Ovary (tissue), 9 donors: ENCODE measurements around the gene ZC3HAV1. TPM values are rescaled to one million over a fixed set of nuclear protein-coding genes. Genes with fewer than 3 reads are reported as not detected.

Source experiments
- DNase-seq, 5 donors: peaks; one replicate each; pipeline ENCODE4 v3.0.0-alpha.2; 2019 to 2020
- H3K27ac ChIP-seq, 2 donors: fragments of 200-600 bp; one replicate each; pipeline versions ENCODE4 v1.5.1 to v1.8.0; 2019 to 2022
- H3K27me3 ChIP-seq: fragments of 200-600 bp; one replicate; pipeline ENCODE4 v1.8.0; 2022
- H3K36me3 ChIP-seq: fragments of 200-600 bp; sonication (generic); one replicate; pipeline ENCODE4 v1.5.1; 2019
- H3K4me1 ChIP-seq: one replicate; pipeline ENCODE4 v1.8.1; 2013; ENCODE audit warnings: mild to moderate bottlenecking, moderate library complexity; ENCODE audit not compliant: insufficient read depth
- H3K4me3 ChIP-seq: fragments of 200-600 bp; sonication (generic); one replicate; pipeline ENCODE4 v1.5.1; 2017
- H3K9me3 ChIP-seq, 2 donors: fragments of 200-600 bp in 1 of 2; sonication (generic) in 1 of 2; one replicate each; pipeline versions ENCODE4 v1.5.1 to v1.8.1; 2013 to 2019; ENCODE audit warnings: mild to moderate bottlenecking in 1 of 2, moderate library complexity in 1 of 2
- EP300 ChIP-seq: sonication (generic); formaldehyde crosslinking; IDR thresholded peaks from one replicate; pipeline ENCODE4 v1.6.1; 2017; ENCODE audit warnings: antibody characterized with exemption
- POLR2A ChIP-seq: fragments of 450-650 bp; IDR thresholded peaks from one replicate; pipeline ENCODE4 v1.6.1; 2017; ENCODE audit warnings: antibody characterized with exemption, mild to moderate bottlenecking, moderate library complexity
- WGBS, 3 donors: extraction: QIAGEN DNeasy Blood & Tissue Kit in 1 of 3; methylation state at CpG; one replicate each; pipeline versions ENCODE4 v1.1.5 to v1.1.7; 2013 to 2017; 5-methylcytosine and 5-hydroxymethylcytosine counted together
- intact Hi-C, 4 donors: fragments of 100-400 bp; cut with DNase I; formaldehyde crosslinking; loops; one replicate each; pipeline versions ENCODE4 v1.11.0 to v1.15.1; 2022 to 2023
- polyA plus RNA-seq, 2 donors: library from polyadenylated mRNA; stranded (reverse); fragments of 200-250 nt in 1 of 2; fragments of 350-450 nt in 1 of 2; fragmentation: Illumina TruSeq in 1 of 2; extraction: RNeasy Lipid Tissue Mini Kit (QIAGEN cat#74804) in 1 of 2; gene quantifications; one replicate each; pipeline ENCODE4 v1.2.3, GENCODE V29; 2013 to 2014
- total RNA-seq, 7 donors: library from RNA; depleted of rRNA in 2 of 7; stranded (reverse); fragments of >200 nt in 2 of 7; fragmentation: NEBNext Ultra II Directional in 3 of 7; extraction: Animal tissue kit (Norgen Biotek cat#: 25700) in 3 of 7; gene quantifications; one replicate each; pipeline versions ENCODE4 v1.1.0 to v1.2.4, GENCODE V29; 2016 to 2023
- TF ChIP-seq, protein P1 (sequence below), 3 donors: fragments of 450-650 bp in 2 of 3; fragments of 200-600 bp in 1 of 3; IDR thresholded peaks; one replicate each; pipeline versions ENCODE4 v1.5.1 to v1.8.0; 2016 to 2022; ENCODE audit warnings: antibody characterized with exemption in 3 of 3, mild to moderate bottlenecking in 1 of 3
- donor health status: DM: no; HTN: no; CAD: no; lungs with moderate emphysema.
- donor health status: DM: no; HTN: no; CAD: no.
- donor health status: Bipolar disorder and iron deficiency.
- donor health status: DM: yes; HTN: yes; CAD: no.
- donor health status: DM: no; HTN: no; CAD: no.
- donor health status: DM: yes; HTN: yes; CAD: no.

ZC3HAV1 gene
- total and polyA plus RNA-seq, 9 donors = 8.5 to 47.6 (median 25.0) TPM

DNA sequence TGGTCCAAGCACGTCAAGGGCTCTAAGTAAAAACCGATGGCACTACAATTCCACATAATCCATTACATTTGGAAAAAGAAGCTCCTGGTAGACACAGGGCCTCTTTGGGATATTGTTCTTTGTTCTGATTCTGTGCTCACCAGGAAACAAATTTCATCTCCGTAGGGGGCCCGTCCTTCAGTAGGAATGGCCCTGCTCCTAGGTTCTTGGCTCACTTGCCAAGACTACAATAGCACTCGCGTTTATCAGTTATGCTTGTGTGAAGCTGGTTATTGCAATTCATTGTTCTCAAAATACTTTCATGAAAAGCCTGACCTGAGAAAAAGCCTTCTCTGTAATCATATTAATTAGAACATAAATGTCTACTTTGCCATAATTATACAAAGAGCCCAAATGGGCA, 63.4 kb downstream of the ZC3HAV1 start:
- H3K36me3 ChIP-seq = no peaks in the 10 kb centered on the region
- no peaks in the 10 kb centered on the region for H3K9me3 ChIP-seq
- intact Hi-C loops = no loop called here
- TF ChIP-seq, protein P1, sequence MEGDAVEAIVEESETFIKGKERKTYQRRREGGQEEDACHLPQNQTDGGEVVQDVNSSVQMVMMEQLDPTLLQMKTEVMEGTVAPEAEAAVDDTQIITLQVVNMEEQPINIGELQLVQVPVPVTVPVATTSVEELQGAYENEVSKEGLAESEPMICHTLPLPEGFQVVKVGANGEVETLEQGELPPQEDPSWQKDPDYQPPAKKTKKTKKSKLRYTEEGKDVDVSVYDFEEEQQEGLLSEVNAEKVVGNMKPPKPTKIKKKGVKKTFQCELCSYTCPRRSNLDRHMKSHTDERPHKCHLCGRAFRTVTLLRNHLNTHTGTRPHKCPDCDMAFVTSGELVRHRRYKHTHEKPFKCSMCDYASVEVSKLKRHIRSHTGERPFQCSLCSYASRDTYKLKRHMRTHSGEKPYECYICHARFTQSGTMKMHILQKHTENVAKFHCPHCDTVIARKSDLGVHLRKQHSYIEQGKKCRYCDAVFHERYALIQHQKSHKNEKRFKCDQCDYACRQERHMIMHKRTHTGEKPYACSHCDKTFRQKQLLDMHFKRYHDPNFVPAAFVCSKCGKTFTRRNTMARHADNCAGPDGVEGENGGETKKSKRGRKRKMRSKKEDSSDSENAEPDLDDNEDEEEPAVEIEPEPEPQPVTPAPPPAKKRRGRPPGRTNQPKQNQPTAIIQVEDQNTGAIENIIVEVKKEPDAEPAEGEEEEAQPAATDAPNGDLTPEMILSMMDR (IDR thresholded peaks at IDR 0.05) = no peak
- no peak for TF ChIP-seq EP300
- no peak for TF ChIP-seq POLR2A
- H3K4me1 ChIP-seq = no peaks in the 10 kb centered on the region
- H3K4me3 ChIP-seq = no peak overlapping the region
- 91 to 92% (median 92%) methylated on average over 6 of the region's 6 CpGs for whole genome bisulfite sequencing, 3 donors
- H3K27ac ChIP-seq = no peak overlapping the region
- no peak for DNase-seq
- no peaks in the 10 kb centered on the region for H3K27me3 ChIP-seq

DNA sequence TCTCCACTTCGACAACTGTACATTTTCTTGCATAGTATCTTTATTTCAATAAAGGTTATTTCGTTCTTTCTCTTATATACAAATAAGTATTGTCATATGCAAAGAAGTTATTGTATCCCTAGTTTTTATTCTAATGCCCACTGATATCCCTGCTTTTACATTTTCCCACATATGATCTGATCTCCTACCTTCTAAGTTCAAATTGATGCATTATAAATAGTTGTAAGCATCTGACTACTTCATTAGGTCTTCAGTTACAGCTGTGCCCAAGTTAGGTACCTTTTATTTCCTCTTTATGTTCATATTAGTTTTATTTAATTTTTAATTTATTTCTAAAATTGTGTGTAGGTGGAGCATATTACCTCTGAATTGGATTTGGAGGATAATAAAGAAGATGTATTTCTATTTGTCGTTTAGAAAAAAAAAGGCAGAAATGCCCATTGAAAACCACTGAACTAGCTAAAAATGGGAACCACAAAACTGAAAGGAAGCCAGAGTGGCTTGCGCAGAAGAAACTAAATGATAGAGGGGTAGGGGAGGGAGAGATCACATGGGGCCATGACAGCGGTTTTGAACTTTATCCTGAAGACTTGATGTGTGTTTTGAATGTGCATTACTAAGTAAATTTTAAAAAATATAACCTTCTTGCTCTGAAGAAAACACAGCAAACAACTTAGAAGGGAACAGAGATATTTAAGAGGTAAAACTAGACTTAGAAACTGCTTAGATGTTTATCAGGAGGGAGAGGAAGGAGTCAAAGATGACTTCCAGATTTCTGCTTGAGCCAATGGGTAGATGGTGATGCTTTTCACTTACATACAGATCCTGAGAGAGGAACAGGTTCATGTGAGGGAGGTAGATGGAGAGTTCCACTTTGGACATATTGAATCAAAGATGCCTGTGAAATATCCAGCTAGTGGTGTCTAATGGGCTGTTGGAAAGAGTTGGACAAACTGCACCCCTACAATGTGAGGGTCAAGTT, 64.4 kb downstream of the ZC3HAV1 start:
- H3K27ac ChIP-seq = no peak overlapping the region
- no peaks in the 10 kb centered on the region for H3K27me3 ChIP-seq
- TF ChIP-seq, protein P1 (IDR thresholded peaks at IDR 0.05) = no peak
- H3K36me3 ChIP-seq = no peaks in the 10 kb centered on the region
- H3K4me1 ChIP-seq = no peaks in the 10 kb centered on the region
- DNase-seq = no peak
- intact Hi-C loops = no loop called here
- no peaks in the 10 kb centered on the region for H3K9me3 ChIP-seq
- no peak overlapping the region for H3K4me3 ChIP-seq
- WGBS, 3 donors = 90 to 93% (median 93%) methylated on average over 5 of the region's 5 CpGs

DNA sequence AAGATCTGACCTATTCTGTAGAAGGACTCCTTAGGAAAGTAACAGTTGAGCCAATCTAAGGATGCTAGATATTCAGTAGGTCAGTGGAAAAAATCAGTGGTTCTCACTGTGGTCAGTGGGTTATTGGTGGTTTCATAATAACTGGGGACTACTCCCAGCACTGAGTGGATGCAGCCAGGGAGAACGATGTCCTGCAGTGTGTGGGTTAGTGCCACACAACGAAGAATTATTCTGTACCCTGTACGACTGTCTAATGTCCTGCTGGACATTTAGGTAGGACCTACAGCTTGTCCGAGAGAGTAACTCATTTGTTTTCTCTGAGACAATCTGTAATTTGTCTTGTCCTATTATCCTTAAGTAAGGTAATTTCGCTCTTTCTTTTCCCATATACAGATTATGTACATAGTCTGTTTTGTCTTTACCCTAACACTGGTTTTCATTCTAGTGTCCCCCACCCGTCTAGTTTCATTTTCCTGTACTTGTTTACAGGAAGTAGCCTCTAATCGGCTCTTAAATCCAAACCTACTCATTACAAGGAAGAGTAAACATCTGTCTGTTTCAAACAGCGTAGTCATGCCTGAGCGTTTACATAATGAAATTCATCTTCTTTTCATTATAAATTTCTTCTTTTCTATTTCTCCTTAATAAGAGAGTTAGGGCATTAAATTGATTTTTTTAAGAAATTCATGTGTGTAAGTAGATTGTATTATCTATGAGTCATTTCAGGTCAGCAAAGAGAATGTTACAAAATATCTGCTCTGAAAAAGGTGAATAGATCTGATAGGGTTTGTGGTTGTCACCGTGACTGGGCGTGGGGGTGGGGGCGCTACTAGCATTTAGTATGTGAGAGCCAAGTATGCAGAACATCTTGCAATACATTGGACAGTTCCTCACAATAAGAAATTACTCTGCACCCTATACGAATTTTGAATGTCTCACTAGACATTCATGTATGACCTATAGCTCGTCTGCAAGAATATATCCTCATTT, 65.4 kb downstream of the ZC3HAV1 start:
- DNase-seq = no peak
- WGBS, 3 donors = 71 to 83% (median 76%) methylated on average over 14 of the region's 14 CpGs
- Histone ChIP-seq H3K9me3 (no peaks in the 10 kb centered on the region), H3K36me3 (no peaks in the 10 kb centered on the region), H3K4me3 (no peak overlapping the region), H3K27me3 (no peaks in the 10 kb centered on the region), H3K27ac (no peak overlapping the region), H3K4me1 (no peaks in the 10 kb centered on the region)
- intact Hi-C loops = no loop called here
- TF ChIP-seq, protein P1 (IDR thresholded peaks at IDR 0.05) = no peak
- TF ChIP-seq POLR2A (no peak), EP300 (no peak)

DNA sequence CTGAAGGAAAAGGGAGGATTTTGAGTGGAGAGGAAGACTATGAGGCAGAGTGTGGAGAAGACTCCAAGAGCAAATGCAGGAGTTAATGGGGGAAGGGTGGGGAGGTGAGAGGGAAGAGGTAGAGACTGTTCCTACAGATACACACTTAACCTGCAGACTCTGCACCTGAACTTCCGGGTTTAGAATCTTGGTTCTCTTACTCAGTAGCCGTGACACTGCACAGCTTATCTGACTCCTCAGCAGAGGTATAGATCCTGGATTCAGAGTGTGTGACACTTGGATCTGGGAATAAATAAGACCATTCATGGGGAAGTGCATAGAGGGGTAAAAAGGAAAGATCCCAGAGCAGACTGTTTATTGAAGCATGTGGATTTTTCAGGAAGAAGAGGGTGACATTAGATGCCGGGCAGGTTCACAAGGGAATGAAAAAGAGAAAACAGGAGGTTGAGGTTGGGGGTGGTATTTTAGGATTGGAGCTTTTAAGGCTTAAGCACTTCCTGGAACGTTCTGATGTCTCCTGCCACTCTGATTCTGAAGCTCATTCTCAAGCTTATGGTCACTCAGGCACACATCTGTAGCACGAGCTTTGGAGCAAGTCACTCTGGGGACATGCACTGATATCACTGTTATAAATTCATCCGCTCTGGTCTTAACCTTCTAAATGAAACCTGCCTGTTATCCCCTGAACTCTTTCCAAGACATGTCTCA, 68.0 kb downstream of the ZC3HAV1 start:
- intact Hi-C loops = no loop called here
- DNase-seq = no peak
- Histone ChIP-seq H3K27ac (no peak overlapping the region), H3K36me3 (no peaks in the 10 kb centered on the region), H3K9me3 (no peaks in the 10 kb centered on the region), H3K4me3 (no peak overlapping the region), H3K4me1 (peaks cover under 1% of the 10 kb centered on the region), H3K27me3 (no peaks in the 10 kb centered on the region)
- TF ChIP-seq, protein P1 (IDR thresholded peaks at IDR 0.05) = no peak
- TF ChIP-seq POLR2A (no peak), EP300 (no peak)
- WGBS, 3 donors = 57 to 69% (median 60%) methylated on average over 6 of the region's 6 CpGs
